ENCODE measurements around the gene SLC17A8.

Gene SLC17A8

DNA sequence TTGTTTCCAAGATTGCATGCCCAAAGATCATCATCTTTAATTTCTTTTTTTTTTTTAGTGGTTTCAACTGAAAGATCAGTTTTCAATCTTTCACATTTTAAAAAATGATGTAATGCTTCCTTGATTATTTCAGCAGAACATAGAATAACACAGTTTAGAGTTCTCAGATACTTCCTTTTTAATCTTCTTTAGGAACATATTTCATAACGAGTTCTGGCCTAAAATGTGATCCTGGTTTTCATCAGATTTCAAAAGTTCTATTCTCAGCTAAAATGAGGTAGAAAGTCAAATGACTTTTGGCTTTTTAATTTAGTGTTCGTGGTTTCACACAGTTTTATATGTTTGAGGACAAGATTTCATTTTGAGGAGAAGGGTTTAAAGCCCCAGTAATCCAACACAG is 76.8 kb downstream of the SLC17A8 start:
- DNase-seq, result no peak

GRCh38 chr12:100434177-100434576 is 77.3 kb downstream of the SLC17A8 start:
- no peak for DNase-seq

GRCh38 chr12:100435957-100436356 is 79.1 kb downstream of the SLC17A8 start:
- DNase-seq, result no peak

GRCh38 chr12:100437038-100437841 is 80.4 kb downstream of the SLC17A8 start:
- no peak for DNase-seq

- no peak for DNase-seq
These were observed 82.9 kb downstream of the SLC17A8 start for GRCh38 chr12:100439797-100440196.

GRCh38 chr12:100442403-100442802 is 85.5 kb downstream of the SLC17A8 start:
- no peak for DNase-seq

DNA sequence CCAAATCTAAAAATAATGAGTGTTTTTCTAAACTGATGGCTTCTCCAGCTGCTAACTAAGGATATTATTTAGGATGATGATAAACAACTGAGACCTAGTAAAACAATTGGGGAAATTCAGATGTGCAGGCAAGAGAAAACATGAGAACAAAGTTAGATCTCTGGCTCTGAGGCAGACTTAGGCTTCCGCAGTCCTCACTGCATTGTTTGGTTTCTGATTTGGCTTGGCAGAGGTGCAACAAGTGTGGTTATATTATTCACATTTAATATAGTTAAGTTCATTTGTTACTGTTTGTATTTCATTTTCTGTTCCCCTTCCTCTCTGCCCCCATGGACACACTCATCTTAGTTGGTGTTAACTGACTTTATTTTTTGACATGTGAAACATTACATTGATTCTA is 86.6 kb downstream of the SLC17A8 start:
- no peak for DNase-seq

- no peak for DNase-seq
These were observed 88.2 kb downstream of the SLC17A8 start for GRCh38 chr12:100445081-100445481.

- DNase-seq, result peak; percentile 42
These were observed 90.5 kb downstream of the SLC17A8 start for GRCh38 chr12:100447381-100447780.

- no peak for DNase-seq
These were observed 91.8 kb downstream of the SLC17A8 start for GRCh38 chr12:100448656-100449055.

GRCh38 chr12:100450735-100451134 is 93.9 kb downstream of the SLC17A8 start:
- DNase-seq, result no peak

DNA sequence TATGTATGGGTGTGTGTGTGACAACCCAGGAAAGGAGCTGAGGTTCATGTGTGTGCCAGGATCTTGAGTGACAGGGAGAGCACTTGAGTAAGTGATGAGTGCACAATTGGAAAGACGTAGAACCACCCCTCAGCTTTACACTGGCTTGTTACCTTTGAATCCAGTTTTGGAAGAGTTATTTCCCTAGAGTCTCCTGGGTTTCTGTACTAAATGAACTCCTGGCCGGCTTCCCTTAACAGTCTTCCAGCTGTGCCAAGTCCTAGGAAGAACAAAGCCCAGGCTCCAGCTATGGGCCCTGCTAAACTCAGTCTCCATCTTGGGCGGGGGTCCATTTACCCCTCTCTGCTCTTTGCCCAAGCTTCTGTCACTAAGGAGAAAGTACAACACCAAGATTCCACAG is 97.1 kb downstream of the SLC17A8 start:
- no peak for DNase-seq

DNA sequence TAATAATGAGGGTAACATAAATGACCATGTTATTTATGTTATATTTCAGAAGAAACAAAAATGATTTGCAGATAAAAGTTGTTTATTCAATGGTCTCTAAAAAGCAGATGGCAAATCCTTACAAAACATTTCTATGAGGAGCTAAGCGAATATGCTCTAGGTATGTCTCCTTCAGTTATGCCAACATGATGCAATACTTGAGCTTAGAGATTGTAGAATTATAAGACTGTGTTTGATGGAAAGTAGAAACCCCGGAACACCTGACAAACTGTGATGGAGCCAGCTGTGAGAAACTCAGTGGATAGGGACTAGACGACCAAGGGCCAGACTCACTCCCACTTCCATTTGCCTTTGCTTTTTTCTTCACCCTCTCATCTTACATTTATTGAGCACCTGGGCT is 99.0 kb downstream of the SLC17A8 start:
- no peak for DNase-seq

- DNase-seq, result no peak
These were observed 101.3 kb downstream of the SLC17A8 start for GRCh38 chr12:100458191-100458590.

DNA sequence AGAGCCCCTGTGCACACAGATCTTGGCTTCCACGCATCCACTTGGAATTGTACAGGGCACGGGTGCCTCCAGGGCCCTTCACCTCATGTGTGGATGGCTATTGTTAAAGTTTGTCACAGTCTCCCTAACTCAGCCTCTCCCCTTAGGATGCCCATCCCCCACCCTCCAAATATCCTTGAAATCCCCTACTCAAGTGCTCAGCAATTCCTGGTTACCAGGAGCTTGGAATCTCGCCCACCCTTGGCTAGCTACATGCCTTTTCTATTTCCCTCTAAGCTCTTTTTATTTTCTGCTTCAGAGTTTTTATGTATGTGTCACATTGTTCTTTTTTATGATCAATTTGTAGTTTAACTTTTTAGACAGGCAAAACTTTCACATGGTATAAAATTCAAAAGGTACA is 103.8 kb downstream of the SLC17A8 start:
- DNase-seq, result no peak

DNA sequence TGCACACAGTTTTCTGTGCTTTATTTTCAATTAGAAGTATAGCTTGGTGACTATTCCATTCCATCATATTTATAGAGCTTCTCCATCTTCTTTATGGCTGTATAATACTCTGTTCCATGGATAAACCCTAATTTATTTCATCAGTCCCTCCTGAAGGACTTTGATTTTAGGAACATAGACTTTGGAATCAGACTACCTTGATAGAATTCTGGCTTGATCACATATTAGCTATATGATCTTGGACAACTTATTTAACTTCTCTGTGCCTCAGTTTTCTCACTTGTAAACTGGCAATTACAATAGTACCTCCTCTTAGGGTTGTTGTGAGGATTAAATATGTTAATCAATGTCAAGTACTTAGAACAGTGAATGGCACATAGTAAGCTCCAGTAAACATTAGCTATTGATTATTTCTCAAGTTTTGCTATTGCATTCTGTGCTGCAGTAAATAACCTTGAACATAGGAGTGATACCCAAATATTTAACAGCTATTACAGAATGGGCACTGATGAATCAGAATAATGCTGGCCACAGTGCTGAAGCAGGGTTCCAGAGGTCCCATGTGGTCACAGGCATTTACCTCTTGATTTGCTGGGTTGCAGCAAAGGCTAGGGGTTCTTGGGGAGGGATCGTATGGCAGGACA is 104.6 kb downstream of the SLC17A8 start:
- no peak for DNase-seq

DNA sequence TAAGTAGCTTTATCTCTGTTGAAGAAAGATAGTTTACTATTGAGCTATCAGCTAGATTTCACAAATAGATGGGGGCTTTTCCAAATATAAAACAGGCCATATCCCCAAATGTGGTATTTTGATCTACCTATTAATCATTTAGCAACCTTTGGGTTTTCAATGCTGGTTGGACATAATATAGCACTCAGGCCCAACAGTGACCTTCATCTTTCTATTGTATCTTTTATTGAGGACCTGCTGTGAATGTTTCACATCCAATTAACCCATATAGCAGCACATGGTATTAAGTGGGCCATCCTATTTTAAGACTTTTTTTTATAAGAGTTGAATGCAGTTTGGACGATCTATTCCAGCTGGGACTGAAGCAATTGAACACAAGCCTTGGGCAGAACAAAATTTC is 106.8 kb downstream of the SLC17A8 start:
- peak; percentile 57 for DNase-seq

DNA sequence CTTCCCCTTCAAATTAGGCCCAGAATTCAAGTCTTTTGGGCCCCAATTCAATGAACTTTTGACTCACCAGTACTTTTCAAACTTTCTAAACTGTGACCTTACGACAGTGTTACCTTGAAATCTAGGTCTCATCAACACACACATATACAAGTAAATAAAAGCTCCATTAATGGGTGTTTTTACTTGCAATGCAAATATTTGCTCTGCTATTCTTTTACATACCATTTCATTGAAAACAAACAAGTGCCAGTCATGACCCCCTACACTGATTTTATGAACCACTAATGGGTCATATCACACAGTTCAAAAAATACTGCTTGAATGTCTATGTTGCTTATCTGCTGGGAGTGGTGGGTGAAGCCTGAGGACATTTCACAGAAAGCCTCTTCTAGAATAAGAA is 107.7 kb downstream of the SLC17A8 start:
- DNase-seq, result no peak

DNA sequence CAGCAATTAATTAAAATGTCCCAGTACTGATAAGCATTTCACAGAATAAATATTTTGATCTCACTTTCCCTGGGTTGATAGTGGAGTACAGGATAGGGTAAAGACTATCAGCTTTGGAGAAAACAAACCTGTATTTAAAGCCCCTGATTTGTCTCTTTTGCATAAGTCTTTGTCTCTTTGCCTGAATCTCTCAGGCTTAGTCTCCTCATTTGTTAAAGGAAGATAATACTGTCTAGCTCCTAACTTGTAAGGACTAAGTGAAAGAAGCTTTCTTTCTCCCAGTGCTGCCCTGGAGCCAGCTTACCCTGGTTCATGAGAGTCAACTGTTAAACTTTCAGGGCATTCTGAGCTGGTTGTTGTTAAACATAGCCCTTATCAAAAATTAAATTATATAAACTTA is 111.3 kb downstream of the SLC17A8 start:
- DNase-seq, result no peak
